BE2C (cell line): ENCODE measurements around the gene ARHGAP22.

ENCODE experiments used
- DNase-seq: peaks from one replicate; pipeline ENCODE4 v3.0.0-alpha.2; 2020
- H3K27me3 ChIP-seq: fragments of 250-450 bp; sonication (Bioruptor Pico); 2 replicates; pipeline ENCODE4 v1.5.1; 2020; ENCODE audit warnings: mild to moderate bottlenecking
- H3K36me3 ChIP-seq: fragments of 250-450 bp; sonication (Bioruptor Pico); 2 replicates; pipeline ENCODE4 v1.5.1; 2020; ENCODE audit warnings: mild to moderate bottlenecking
- H3K4me1 ChIP-seq: fragments of 250-450 bp; sonication (Bioruptor Pico); 2 replicates; pipeline ENCODE4 v1.5.1; 2020
- H3K4me3 ChIP-seq: 2 replicates; pipeline ENCODE4 v1.5.1; 2011; ENCODE audit warnings: low read depth, low read length
- H3K9me3 ChIP-seq: fragments of 250-450 bp; sonication (Bioruptor Pico); 2 replicates; pipeline ENCODE4 v1.5.1; 2020
- CTCF ChIP-seq: IDR thresholded peaks from 2 replicates; pipeline ENCODE4 v1.5.1; 2012; ENCODE audit warnings: mild to moderate bottlenecking, low read depth, low read length

The ARHGAP22 gene

GRCh38 chr10:48477616-48478015 lies 127.3 kb downstream of the ARHGAP22 start:
- H3K4me3 ChIP-seq: no peak overlapping the region
- peaks cover 19% of the 10 kb centered on the region for H3K4me1 ChIP-seq
- H3K27me3 ChIP-seq: no peaks in the 10 kb centered on the region
- no peaks in the 10 kb centered on the region for H3K36me3 ChIP-seq
- no peak for TF ChIP-seq CTCF
- no peaks in the 10 kb centered on the region for H3K9me3 ChIP-seq
- DNase-seq: no peak

GRCh38 chr10:48477141-48477540 lies 127.7 kb downstream of the ARHGAP22 start:
- Histone ChIP-seq H3K4me1 (peaks cover 19% of the 10 kb centered on the region), H3K27me3 (no peaks in the 10 kb centered on the region), H3K36me3 (no peaks in the 10 kb centered on the region), H3K4me3 (no peak overlapping the region), H3K9me3 (no peaks in the 10 kb centered on the region)
- TF ChIP-seq CTCF: no peak
- no peak for DNase-seq

DNA sequence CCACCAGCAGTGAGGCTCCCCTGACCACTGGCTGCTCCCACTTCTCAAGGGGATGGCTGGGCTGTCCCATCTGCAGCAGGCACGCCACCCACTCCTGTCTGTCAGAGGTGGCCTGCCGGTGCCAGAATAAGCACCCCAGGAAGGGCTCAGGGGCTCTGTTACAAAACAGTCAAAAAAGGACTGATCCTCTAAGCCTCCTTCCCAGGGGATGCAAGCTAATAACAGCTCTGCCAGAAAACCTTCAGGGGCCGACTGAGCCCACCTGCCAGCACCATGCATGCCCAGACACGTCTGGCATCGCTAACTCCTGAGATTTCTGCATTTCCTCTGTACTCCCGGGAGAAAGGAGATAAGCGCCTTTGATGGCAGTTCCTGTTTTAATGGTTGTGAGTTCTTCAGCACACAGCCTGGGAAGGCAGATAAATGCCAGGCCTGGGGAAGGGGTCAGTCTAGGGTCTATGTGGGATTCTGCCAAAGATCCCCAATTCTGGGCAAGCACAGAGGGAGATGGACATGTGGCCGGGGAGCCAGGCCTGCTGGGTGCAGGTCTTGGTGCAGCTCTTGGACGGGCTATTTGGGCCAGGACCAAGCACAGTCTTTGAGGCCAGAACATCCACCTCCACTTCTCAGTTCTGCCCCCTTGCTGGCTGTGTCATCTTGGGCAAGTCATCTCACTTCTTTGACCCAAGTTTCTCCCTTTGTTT lies 128.4 kb downstream of the ARHGAP22 start:
- peaks cover 19% of the 10 kb centered on the region for H3K4me1 ChIP-seq
- H3K4me3 ChIP-seq: no peak overlapping the region
- DNase-seq: peak; percentile 76
- no peaks in the 10 kb centered on the region for H3K27me3 ChIP-seq
- TF ChIP-seq CTCF: no peak
- H3K36me3 ChIP-seq: no peaks in the 10 kb centered on the region
- H3K9me3 ChIP-seq: no peaks in the 10 kb centered on the region

GRCh38 chr10:48475943-48476278 lies 129.0 kb downstream of the ARHGAP22 start:
- H3K27me3 ChIP-seq: no peaks in the 10 kb centered on the region
- no peak for DNase-seq
- H3K4me1 ChIP-seq: peaks cover 17% of the 10 kb centered on the region
- H3K9me3 ChIP-seq: no peaks in the 10 kb centered on the region
- no peaks in the 10 kb centered on the region for H3K36me3 ChIP-seq
- H3K4me3 ChIP-seq: no peak overlapping the region
- no peak for TF ChIP-seq CTCF

GRCh38 chr10:48474765-48475365 lies 130.0 kb downstream of the ARHGAP22 start:
- no peaks in the 10 kb centered on the region for H3K36me3 ChIP-seq
- H3K4me3 ChIP-seq: no peak overlapping the region
- no peak for TF ChIP-seq CTCF
- H3K9me3 ChIP-seq: no peaks in the 10 kb centered on the region
- no peak for DNase-seq
- peaks cover 22% of the 10 kb centered on the region for H3K4me1 ChIP-seq
- H3K27me3 ChIP-seq: no peaks in the 10 kb centered on the region

DNA sequence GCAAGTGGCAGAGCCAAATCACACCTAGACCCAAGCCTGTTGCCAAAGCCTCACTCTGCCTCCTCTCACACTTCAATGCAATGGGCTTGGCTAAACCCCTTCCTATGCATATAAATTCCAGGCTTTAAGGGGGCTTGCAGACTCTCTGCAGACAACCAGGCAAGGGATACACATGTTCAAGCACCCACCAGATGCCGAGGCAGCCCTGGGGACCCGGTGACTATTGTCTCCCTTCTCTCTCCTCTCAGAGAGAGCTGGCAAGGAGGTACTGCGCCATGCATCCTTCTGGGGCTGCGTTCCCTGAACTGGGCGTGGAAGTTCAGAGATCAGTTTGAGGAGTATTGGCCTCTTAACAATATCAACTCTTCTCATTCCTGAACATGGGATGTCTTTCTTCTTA lies 131.2 kb downstream of the ARHGAP22 start:
- no peak overlapping the region for H3K4me3 ChIP-seq
- H3K27me3 ChIP-seq: no peaks in the 10 kb centered on the region
- TF ChIP-seq CTCF: no peak
- H3K36me3 ChIP-seq: no peaks in the 10 kb centered on the region
- H3K4me1 ChIP-seq: peaks cover 27% of the 10 kb centered on the region
- H3K9me3 ChIP-seq: no peaks in the 10 kb centered on the region
- DNase-seq: no peak
